OCI-LY7 (cell line): Measurements from ENCODE around the gene TMEM30B.

Experiments used
- CTCF ChIP-seq: fragments of 200-600 bp; sonication (generic); conservative IDR thresholded peaks from 2 replicates; pipeline ENCODE4 v1.5.1; 2014; ENCODE audit warnings: mild to moderate bottlenecking, antibody characterized with exemption, low read length, moderate library complexity, mixed read lengths
- EZH2phosphoT487 ChIP-seq: fragments of 200-600 bp; sonication (generic); IDR thresholded peaks from 2 replicates; pipeline ENCODE4 v1.6.1; 2018; ENCODE audit warnings: low read depth, borderline replicate concordance, mild to moderate bottlenecking, mixed run types, antibody characterized with exemption, low read length, moderate library complexity, mixed read lengths

- TF ChIP-seq EZH2phosphoT487, result no peak
- no peak for TF ChIP-seq CTCF
Measured at GRCh38 chr14:61320806-61321384, 39.8 kb upstream of the TMEM30B start.
